Smooth muscle cell (in vitro differentiated cells): ENCODE data around the gene C16orf89. TPM values are rescaled to one million over a fixed set of nuclear protein-coding genes. Genes with fewer than 3 reads are reported as not detected.

ENCODE experiments used
- DNase-seq: peaks from one replicate; lab custom pipeline; 2025; ENCODE audit not compliant: unreplicated experiment; lab: John Stamatoyannopoulos, UW
- H2AFZ ChIP-seq: fragments of 200-600 bp; sonication (generic); 2 replicates; pipeline ENCODE4 v1.6.0; 2016; ENCODE audit warnings: antibody characterized with exemption, low read depth, mild to moderate bottlenecking
- H3F3A ChIP-seq: fragments of 200-600 bp; sonication (generic); 2 replicates; pipeline ENCODE4 v1.6.0; 2017; ENCODE audit warnings: antibody characterized with exemption, low read depth
- H3K27ac ChIP-seq: fragments of 200-600 bp; sonication (generic); 2 replicates; pipeline ENCODE4 v1.5.1; 2016; ENCODE audit warnings: low read depth, mild to moderate bottlenecking
- H3K27me3 ChIP-seq: fragments of 200-600 bp; sonication (generic); 2 replicates; pipeline ENCODE4 v1.6.1; 2016; ENCODE audit warnings: low read depth, mild to moderate bottlenecking
- H3K36me3 ChIP-seq: fragments of 200-600 bp; sonication (generic); 2 replicates; pipeline ENCODE4 v1.5.1; 2016; ENCODE audit warnings: low read depth
- H3K4me1 ChIP-seq: fragments of 200-600 bp; sonication (generic); 2 replicates; pipeline ENCODE4 v1.5.1; 2016; ENCODE audit warnings: low read depth
- H3K4me2 ChIP-seq: fragments of 200-600 bp; sonication (generic); 2 replicates; pipeline ENCODE4 v1.6.0; 2016; ENCODE audit warnings: mild to moderate bottlenecking
- H3K4me3 ChIP-seq: fragments of 200-600 bp; sonication (generic); 2 replicates; pipeline ENCODE4 v1.5.1; 2016; ENCODE audit warnings: mild to moderate bottlenecking
- H3K79me2 ChIP-seq: fragments of 200-600 bp; sonication (generic); 2 replicates; pipeline ENCODE4 v1.6.0; 2016; ENCODE audit warnings: low read depth, mild to moderate bottlenecking
- H3K9ac ChIP-seq: fragments of 200-600 bp; sonication (generic); 2 replicates; pipeline ENCODE4 v1.6.0; 2016; ENCODE audit warnings: low read depth
- H3K9me3 ChIP-seq: fragments of 200-600 bp; sonication (generic); replicated peaks from 2 replicates; pipeline ENCODE4 v1.5.1; 2016; ENCODE audit warnings: low read depth
- H4K20me1 ChIP-seq: fragments of 200-600 bp; sonication (generic); 2 replicates; pipeline ENCODE4 v1.6.0; 2016; ENCODE audit warnings: low read depth
- WGBS: methylation state at CpG from one replicate; pipeline ENCODE4 v1.1.7; 2016; ENCODE audit warnings: low lambda C conversion rate; 5-methylcytosine and 5-hydroxymethylcytosine counted together
- polyA plus RNA-seq: library from polyadenylated mRNA; unstranded; fragments of >200 nt; fragmentation: Nextera tagmentation; extraction: Ambion mirVana; gene quantifications from 2 replicates; pipeline ENCODE4 v1.2.1, GENCODE V29; 2016
- total RNA-seq: library from RNA; depleted of rRNA; stranded (reverse); fragments of >200 nt; gene quantifications from 2 replicates; pipeline ENCODE4 v1.2.3, GENCODE V29; 2014
- TF ChIP-seq, protein P1 (sequence below): fragments of 200-600 bp; sonication (generic); IDR thresholded peaks from 2 replicates; pipeline ENCODE4 v1.5.1; 2017; ENCODE audit warnings: borderline replicate concordance, mild to moderate bottlenecking, antibody characterized with exemption; ENCODE audit not compliant: insufficient read depth, poor library complexity, severe bottlenecking

The C16orf89 gene
- total and polyA plus RNA-seq, 2 experiments from 2014 or later = not detected

DNA sequence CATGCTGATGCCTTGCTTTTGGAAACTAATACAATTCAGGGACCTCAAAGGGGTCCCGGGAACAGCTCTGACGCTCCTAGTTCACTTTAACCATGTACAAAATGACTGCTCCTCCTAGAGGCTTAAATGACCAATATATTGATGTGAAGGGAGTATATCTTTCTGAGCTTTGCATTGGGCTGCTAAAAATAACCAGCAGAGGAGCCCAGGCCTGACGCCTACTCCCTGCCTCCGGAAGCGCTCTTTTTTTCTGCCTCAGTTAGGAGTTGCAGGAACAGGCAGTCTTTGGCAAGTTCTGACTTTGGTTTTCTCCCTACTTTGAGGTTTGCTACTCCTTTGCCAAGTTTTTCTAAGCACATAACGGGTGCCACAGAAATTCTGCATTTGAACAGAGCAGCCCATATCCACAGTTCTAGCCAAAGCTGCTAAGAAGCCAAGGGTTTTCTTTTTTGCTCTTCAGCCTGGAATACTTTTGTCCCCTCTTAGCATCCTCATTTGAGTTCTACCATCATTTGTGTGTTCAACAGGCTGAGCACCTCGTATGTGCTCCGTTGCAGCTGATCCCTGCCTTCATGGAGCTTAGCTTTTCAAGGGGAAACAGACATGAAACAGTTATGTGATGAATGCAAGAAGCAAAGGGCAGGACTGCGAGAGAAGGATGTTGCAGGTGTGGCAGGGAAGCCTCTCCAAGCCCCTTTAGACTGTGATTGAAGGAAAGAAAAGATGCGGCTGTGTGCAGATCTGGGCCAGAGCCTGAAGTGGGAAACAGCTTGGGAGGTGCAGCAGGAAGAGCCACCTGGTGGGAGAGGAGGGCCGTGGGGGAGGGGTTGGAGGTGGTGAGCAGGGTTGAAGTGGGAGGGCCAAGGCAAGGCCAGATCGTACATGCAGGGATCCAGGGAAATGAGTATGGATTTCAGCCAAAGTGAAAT, 29.3 kb downstream of the C16orf89 start:
- TF ChIP-seq, protein P1, sequence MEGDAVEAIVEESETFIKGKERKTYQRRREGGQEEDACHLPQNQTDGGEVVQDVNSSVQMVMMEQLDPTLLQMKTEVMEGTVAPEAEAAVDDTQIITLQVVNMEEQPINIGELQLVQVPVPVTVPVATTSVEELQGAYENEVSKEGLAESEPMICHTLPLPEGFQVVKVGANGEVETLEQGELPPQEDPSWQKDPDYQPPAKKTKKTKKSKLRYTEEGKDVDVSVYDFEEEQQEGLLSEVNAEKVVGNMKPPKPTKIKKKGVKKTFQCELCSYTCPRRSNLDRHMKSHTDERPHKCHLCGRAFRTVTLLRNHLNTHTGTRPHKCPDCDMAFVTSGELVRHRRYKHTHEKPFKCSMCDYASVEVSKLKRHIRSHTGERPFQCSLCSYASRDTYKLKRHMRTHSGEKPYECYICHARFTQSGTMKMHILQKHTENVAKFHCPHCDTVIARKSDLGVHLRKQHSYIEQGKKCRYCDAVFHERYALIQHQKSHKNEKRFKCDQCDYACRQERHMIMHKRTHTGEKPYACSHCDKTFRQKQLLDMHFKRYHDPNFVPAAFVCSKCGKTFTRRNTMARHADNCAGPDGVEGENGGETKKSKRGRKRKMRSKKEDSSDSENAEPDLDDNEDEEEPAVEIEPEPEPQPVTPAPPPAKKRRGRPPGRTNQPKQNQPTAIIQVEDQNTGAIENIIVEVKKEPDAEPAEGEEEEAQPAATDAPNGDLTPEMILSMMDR = no peak
- WGBS = 65% methylated on average over 12 of the region's 12 CpGs
- H4K20me1 ChIP-seq = peaks cover 3% of the 10 kb centered on the region
- no peak overlapping the region for H3K27ac ChIP-seq
- no peak overlapping the region for H3K4me3 ChIP-seq
- H2AFZ ChIP-seq = no peak overlapping the region
- H3K9me3 ChIP-seq = no peaks in the 10 kb centered on the region
- no peaks in the 10 kb centered on the region for H3F3A ChIP-seq
- no peak overlapping the region for H3K9ac ChIP-seq
- peaks cover 7% of the 10 kb centered on the region for H3K4me1 ChIP-seq
- H3K79me2 ChIP-seq = no peaks in the 10 kb centered on the region
- H3K36me3 ChIP-seq = no peaks in the 10 kb centered on the region
- H3K27me3 ChIP-seq = no peaks in the 10 kb centered on the region
- H3K4me2 ChIP-seq = no peak overlapping the region
- DNase-seq = no peak

DNA sequence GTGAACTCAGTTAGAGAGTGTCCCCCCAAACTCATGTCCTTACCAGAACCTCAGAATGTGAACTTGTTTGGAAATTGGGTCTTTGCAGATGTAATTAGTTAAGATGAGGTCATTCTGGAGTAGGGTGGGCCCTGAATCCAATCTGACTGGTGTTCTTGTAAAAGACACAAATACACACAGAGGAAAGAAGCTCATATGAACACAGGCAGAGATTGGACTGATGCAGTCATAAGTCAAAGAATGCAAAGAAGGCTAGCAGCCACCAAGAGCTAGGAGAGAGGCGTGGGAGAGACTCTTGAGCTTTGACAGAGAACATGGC, 29.9 kb downstream of the C16orf89 start:
- H2AFZ ChIP-seq = no peak overlapping the region
- WGBS = 63% methylated on average over 1 of the region's 1 CpG
- H3K9ac ChIP-seq = no peak overlapping the region
- no peak overlapping the region for H3K27ac ChIP-seq
- H3K9me3 ChIP-seq = no peaks in the 10 kb centered on the region
- no peaks in the 10 kb centered on the region for H3F3A ChIP-seq
- no peak overlapping the region for H3K4me3 ChIP-seq
- no peak for DNase-seq
- no peaks in the 10 kb centered on the region for H3K27me3 ChIP-seq
- H3K79me2 ChIP-seq = no peaks in the 10 kb centered on the region
- no peak overlapping the region for H3K4me2 ChIP-seq
- H4K20me1 ChIP-seq = no peaks in the 10 kb centered on the region
- H3K36me3 ChIP-seq = no peaks in the 10 kb centered on the region
- TF ChIP-seq, protein P1 = no peak
- H3K4me1 ChIP-seq = peaks cover 7% of the 10 kb centered on the region

DNA sequence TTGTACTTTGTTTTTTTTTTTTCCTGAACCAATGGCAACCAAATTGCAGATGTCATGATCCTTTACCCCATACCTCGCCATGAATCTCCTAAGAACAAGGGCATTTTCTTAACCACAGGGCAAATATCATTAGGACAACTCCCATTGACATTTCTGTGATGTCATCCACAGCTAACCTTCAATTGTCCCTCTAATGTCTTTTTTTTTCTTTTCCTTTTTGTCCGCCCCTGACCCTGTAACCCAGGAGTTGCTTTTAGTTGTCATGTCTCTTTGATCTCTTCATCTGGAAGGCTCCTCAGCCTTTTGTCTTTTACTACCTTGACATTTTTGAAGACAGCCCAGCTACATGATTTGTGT, 31.6 kb downstream of the C16orf89 start:
- H3K4me3 ChIP-seq = peak overlapping the region; percentile 93
- no peaks in the 10 kb centered on the region for H3K79me2 ChIP-seq
- H3K4me2 ChIP-seq = peak overlapping the region; percentile 93
- no peaks in the 10 kb centered on the region for H4K20me1 ChIP-seq
- H2AFZ ChIP-seq = peak overlapping the region; percentile 97
- no peak for DNase-seq
- WGBS = 30% methylated on average over 2 of the region's 2 CpGs
- no peaks in the 10 kb centered on the region for H3F3A ChIP-seq
- peak overlapping the region; percentile 83 for H3K9ac ChIP-seq
- no peaks in the 10 kb centered on the region for H3K9me3 ChIP-seq
- TF ChIP-seq, protein P1 = no peak
- H3K36me3 ChIP-seq = no peaks in the 10 kb centered on the region
- H3K4me1 ChIP-seq = peaks cover 7% of the 10 kb centered on the region
- no peaks in the 10 kb centered on the region for H3K27me3 ChIP-seq
- peak overlapping the region; percentile 29 for H3K27ac ChIP-seq
